Stimulated activated CD8-positive, alpha-beta memory T cell treated with anti-CD3 and anti-CD28 coated beads, Interleukin-7, amount 100 ng/mL, for 48 hours (primary cell): Measurements from ENCODE around the gene RAD1.

ENCODE experiments used
- DNase-seq, 2 donors: peaks; one replicate each; pipeline ENCODE4 v3.0.0-alpha.2; 2020; ENCODE audit warnings: low read depth in 1 of 2; ENCODE audit errors: extremely low read depth in 1 of 2

RAD1 gene

GRCh38 chr5:34866989-34867471 is 48.3 kb downstream of the RAD1 start:
- DNase-seq, result no peak

GRCh38 chr5:34865091-34865490 is 50.2 kb downstream of the RAD1 start:
- no peak for DNase-seq

GRCh38 chr5:34863946-34864345 is 51.4 kb downstream of the RAD1 start:
- DNase-seq, result no peak

GRCh38 chr5:34859253-34859652 is 56.1 kb downstream of the RAD1 start:
- no peak for DNase-seq

- DNase-seq, result no peak
Observed at GRCh38 chr5:34858790-34859189, 56.5 kb downstream of the RAD1 start.

GRCh38 chr5:34857894-34858293 is 57.4 kb downstream of the RAD1 start:
- no peak for DNase-seq

- DNase-seq, result no peak
Observed at GRCh38 chr5:34857161-34857560, 58.1 kb downstream of the RAD1 start.
